Retinal pigment epithelial cell (primary cell): ENCODE measurements around the gene CTU2.

Experiments
- DNase-seq: peaks from one replicate; pipeline ENCODE4 v3.0.0-alpha.2; 2010; ENCODE audit warnings: low read depth
- H3K4me3 ChIP-seq: 2 replicates; pipeline ENCODE4 v1.5.1; 2011; ENCODE audit warnings: mild to moderate bottlenecking, low read length, control low read depth, moderate library complexity
- CTCF ChIP-seq: conservative IDR thresholded peaks from 2 replicates; pipeline ENCODE4 v1.5.1; 2011; ENCODE audit warnings: low read depth, low read length, control low read depth, inconsistent platforms

CTU2 gene

GRCh38 chr16:88731699-88732098 lies 25.4 kb downstream of the CTU2 start:
- no peak for DNase-seq
- no peak overlapping the region for H3K4me3 ChIP-seq
- no peak for TF ChIP-seq CTCF

- H3K4me3 ChIP-seq = no peak overlapping the region
- DNase-seq = no peak
- no peak for TF ChIP-seq CTCF
These were observed 26.1 kb downstream of the CTU2 start for GRCh38 chr16:88732172-88732960.

DNA sequence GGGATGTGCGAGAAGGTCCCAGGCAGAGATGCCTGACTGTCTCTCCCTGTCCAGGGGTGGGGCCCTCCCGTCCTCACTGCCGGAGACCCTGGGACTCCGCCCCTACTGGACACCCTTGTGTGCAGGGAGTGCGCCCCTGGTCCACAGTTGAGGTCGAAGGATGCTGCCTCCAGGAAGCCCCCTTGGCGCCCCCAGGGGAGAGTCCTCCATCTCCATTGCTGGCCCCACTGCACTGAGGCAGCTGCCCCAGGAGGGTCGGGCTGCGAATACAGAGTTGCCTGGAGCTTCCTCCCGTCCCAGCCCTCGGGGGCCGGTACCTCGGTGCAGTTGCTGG lies 26.6 kb downstream of the CTU2 start:
- no peak overlapping the region for H3K4me3 ChIP-seq
- DNase-seq = no peak
- no peak for TF ChIP-seq CTCF

DNA sequence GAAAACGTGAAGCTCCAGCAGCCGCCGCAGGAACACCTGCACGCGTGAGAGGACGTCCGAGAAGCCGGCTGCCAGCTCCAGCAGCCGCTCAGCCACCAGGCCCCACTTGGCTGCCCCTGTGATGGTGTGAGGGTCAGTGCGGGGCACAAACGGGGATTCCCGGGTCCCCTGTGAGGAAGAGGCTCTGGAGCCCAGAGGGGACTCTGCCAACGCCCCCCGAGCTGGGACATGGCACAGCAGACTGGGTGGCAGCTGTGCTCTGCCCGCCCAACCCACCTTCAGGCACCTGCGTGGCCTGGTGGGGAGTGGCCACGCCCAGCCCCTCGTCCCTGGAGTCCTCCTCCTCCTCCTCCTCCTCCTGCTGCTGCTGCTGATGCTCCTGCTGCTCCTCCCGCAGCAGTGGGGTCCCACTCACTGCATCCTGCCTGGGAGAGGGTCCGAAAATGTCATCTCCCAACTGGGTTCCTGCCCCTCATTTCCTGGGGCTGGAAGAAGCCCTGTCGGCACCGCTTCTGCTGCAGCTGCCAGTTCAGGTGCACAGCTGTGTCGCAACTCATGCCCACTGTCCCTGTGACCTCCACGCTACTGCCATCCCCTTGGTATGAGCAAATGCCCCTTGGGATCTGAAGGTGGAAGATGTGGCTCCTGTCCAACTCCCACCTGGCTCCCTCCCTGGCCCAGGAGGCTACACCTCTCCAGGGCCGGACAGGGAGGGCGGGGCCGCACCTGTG lies 27.5 kb downstream of the CTU2 start:
- DNase-seq = no peak
- no peak for TF ChIP-seq CTCF
- H3K4me3 ChIP-seq = no peak overlapping the region

- no peak for TF ChIP-seq CTCF
- no peak overlapping the region for H3K4me3 ChIP-seq
- no peak for DNase-seq
These were observed 28.0 kb downstream of the CTU2 start for GRCh38 chr16:88734361-88734728.

DNA sequence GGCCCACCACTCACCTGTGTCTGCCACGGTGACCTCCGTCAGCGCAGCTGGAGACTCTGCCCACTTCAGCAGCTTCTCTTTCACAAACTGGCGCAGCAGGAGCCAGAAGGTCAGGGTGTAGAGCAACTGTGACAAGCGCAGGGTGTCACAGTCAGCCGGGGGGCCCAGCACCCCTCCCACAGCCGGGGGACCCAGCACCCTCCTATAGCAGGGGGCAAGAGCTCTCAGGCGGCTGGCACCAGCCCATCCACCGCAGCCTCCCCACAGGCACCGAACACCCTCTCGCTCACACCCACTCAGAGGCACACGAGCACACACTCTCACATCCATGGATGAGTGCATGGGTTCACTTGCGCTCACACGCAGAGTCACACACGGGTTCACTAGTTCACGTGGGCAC lies 28.8 kb downstream of the CTU2 start:
- no peak overlapping the region for H3K4me3 ChIP-seq
- no peak for DNase-seq
- TF ChIP-seq CTCF = no peak

DNA sequence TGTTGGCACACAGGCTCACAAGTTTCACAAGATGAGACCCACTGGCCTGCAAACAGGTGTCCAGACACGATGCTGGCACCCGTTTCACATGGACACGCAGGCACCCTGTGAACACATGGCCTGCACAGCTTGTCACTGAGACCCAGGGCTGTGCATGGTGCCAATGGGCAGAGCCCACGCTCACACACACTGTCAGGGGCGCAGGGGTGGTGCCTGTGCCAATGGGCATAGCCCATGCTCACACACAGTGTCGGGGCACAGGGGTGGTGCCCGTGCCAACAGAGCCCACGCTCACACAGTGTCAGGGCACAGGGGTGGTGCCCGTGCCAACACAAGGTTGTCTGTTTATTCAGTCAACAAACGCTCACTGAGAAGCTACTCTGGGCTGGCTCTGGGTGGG lies 29.3 kb downstream of the CTU2 start:
- no peak for TF ChIP-seq CTCF
- H3K4me3 ChIP-seq = no peak overlapping the region

More for the DNA sequence above, 29.3 kb downstream of the CTU2 start:
- no peak for DNase-seq
